Measurements from ENCODE around the gene NLRP9. TPM values are rescaled to one million over a fixed set of nuclear protein-coding genes. Genes with fewer than 3 reads are reported as not detected.

The NLRP9 gene
- not detected for total RNA-seq

DNA sequence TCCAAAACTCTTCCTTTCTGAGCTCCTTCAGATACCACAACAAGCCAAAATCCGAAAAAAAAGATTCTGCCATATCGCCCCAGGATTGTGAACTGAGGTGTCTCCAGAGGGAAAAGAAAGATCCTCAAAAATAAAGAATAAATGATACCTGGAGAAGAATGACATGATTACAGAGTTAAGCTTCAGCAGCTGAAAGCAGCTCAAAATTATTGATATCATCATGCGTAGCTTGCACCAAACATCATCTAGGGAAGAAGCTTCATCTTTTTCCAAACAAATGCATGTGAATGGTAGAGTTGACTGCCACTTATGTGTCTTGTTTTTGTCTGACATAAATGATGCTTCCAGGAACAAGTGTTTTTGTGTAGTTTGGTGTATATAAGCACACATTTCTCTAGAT lies at the start of gene NLRP9:
NLRP9 (minus strand) TSS at position 101 of the 400 bp plus-strand sequence; CDS start at position 73, 28 bp downstream.

DNA sequence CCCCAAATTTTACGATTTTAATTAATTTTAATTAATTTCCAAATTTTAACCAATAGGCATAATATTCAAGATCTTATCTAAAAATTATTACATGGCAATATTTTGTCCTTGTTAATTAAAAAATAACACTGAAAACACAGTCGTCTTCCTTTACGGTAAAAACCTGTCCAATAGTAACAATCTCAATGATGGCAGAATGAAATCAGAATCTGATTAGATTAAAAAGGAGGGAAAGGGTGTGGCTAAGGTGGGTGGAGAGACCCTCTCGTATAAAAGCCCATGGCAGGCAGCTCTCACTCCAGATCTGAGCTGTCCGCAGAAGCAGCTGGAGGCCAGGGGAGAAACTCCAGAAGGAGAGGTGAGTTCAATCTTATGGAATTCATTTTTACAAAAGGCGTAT lies 30.6 kb upstream of the NLRP9 start, which contains the start of gene RFPL4AL1:
RFPL4AL1 (plus strand) TSS at position 301 of the 400 bp plus-strand sequence. CDS start 2,687 bp downstream, outside the sequence.

DNA sequence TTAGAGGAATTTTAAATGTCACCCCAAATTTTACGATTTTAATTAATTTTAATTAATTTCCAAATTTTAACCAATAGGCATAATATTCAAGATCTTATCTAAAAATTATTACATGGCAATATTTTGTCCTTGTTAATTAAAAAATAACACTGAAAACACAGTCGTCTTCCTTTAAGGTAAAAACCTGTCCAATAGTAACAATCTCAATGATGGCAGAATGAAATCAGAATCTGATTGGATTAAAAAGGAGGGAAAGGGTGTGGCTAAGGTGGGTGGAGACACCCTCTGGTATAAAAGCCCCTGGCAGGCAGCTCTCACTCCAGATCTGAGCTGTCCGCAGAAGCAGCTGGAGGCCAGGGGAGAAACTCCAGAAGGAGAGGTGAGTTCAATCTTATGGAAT lies 20.6 kb upstream of the NLRP9 start, which contains the start of gene RFPL4A:
RFPL4A (plus strand) TSS at position 301 of the 400 bp plus-strand sequence. CDS start 2,704 bp downstream, outside the sequence.

DNA sequence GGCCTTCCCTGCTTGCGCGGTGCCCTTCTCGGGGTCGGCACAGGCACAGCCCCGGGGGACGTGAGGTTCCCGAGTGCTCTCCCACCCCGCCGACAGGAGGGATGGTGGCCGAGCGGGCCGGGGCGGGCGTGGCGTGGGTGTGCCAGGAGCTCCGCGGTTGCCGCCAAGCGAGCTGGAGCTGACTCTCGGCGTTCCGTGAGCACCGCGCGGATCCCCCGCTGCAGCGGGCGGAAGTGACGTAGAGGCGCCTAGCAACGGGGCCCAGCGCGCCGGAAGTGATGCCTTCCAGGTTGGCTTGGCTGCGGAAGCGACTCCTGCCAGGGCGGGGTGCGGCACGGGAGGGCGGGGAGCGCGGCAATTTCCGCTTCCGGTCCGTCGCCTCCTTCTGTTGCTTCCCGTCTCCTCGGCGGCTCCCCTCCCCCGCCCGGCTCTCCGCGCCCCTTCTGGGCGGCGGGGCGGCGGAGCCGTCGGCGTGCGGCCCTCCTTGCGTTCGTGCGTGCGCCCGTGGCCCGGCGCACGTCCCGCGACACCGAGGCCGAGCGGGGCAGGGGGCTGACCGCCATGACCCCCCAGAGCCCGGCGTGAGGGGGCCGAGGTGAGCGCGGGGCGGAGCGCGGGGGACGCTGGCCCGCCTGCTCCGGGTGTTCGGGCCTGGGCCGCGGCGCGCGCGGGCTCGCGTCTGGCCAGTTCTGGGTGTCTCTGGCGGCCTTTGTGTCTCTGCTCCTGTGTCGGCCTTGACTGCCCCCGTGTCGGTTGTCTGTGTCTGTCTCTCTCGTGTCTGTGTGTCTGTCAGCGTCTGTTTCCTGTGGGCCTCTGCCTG lies 63.2 kb downstream of the NLRP9 start, which contains the start of gene EPN1:
EPN1 (plus strand) TSS at position 386 of the 820 bp plus-strand sequence. CDS start 3,402 bp downstream, outside the sequence.

Small RNA genes lying within 50 kb of the gene (small RNA-seq; reads per million reads assigned to genes)
- gene AC010525.2 (ENCODE audit: low replicate concordance): not detected

Other genes with a start within 250 kb of the NLRP9 start
- 0.63 TPM for gene SSC5D, start 250.0 kb downstream of the NLRP9 start, total RNA-seq
- gene SBK2, start 201.3 kb downstream of the NLRP9 start, total RNA-seq: not detected
- not detected for gene SBK3, start 192.9 kb downstream of the NLRP9 start, total RNA-seq
- gene ZNF579, start 157.6 kb downstream of the NLRP9 start, total RNA-seq: 2.8 TPM
- 3.8 TPM for gene FIZ1, start 138.9 kb downstream of the NLRP9 start, total RNA-seq
- gene ZNF524, start 138.1 kb downstream of the NLRP9 start, total RNA-seq: 4.7 TPM
- gene ZNF865, start 132.8 kb downstream of the NLRP9 start, total RNA-seq: 3.1 TPM
- gene ZNF784, start 113.8 kb downstream of the NLRP9 start, total RNA-seq: 4.7 TPM
- 7.2 TPM for gene ZNF580, start 97.4 kb downstream of the NLRP9 start, total RNA-seq
- gene ZNF581, start 94.8 kb downstream of the NLRP9 start, total RNA-seq: 10.3 TPM
- 9.7 TPM for gene CCDC106, start 90.2 kb downstream of the NLRP9 start, total RNA-seq
- 76.7 TPM for gene U2AF2, start 83.4 kb downstream of the NLRP9 start, total RNA-seq
- gene EPN1, start 63.2 kb downstream of the NLRP9 start, total RNA-seq: 33.8 TPM
- gene RFPL4A, start 20.7 kb upstream of the NLRP9 start, total RNA-seq: not detected
- not detected for gene RFPL4AL1, start 30.7 kb upstream of the NLRP9 start, total RNA-seq
- gene NLRP11, start 93.6 kb upstream of the NLRP9 start, total RNA-seq: not detected
- not detected for gene NLRP4, start 98.1 kb upstream of the NLRP9 start, total RNA-seq
- not detected for gene NLRP13, start 193.9 kb upstream of the NLRP9 start, total RNA-seq
- not detected for gene NLRP8, start 209.4 kb upstream of the NLRP9 start, total RNA-seq
- not detected for gene NLRP5, start 248.4 kb upstream of the NLRP9 start, total RNA-seq

All from parietal lobe (tissue), 2 donors.